AG10803 (cell line): ENCODE data around the gene RAD9B.
A peak's percentile ranks its signal among the peaks of the same experiment; 100 is the strongest.
"Not testable (repeated sequence)": the region's sequence is repeated elsewhere in the genome, so short reads cannot be mapped to it uniquely, and the experiment has no call there.

Experiments used
- DNase-seq: peaks from one replicate; pipeline ENCODE4 v3.0.0; 2010; ENCODE audit warnings: low read depth
- H3K4me3 ChIP-seq: 2 replicates; pipeline ENCODE4 v1.5.1; 2011; ENCODE audit warnings: mild to moderate bottlenecking, low read length, control low read depth
- TF ChIP-seq, protein P1 (sequence below): conservative IDR thresholded peaks from 2 replicates; pipeline ENCODE4 v1.5.1; 2011; ENCODE audit warnings: mild to moderate bottlenecking, low read length, control low read depth, inconsistent platforms

Gene RAD9B

DNA sequence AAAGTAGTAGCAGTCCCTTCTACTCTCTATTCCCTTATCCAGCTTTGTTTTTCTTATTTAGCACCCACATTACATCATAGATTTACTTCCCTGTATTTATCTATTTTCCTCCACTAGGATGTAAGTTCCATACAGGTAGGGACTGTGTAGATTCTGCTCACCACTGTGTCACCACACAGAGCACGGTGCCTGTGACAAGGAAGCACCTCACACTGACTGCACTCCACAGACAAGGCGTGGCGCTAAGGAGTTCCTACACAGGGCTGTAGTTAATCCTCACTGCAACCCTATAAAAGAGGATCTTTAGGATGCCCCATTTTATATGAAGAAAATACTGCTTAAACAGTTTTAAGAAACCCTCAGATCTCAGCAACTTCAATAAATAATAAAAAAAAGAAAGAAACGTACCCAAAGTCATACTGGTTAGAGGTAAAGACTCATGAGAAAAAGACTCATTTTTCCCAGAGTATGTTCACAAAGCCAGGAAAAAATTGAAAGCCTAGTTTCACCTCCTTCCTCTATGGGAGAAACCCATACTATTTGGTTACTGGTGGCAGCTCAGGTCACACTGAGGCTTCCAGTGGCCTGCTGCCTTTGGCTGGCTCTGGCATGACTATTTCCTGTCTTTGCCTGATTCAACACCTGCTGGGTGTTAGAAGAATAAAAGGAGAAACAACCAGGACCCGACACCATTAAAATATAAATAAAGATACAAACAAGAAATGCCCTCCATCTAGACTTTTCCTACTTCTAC is 36.9 kb downstream of the RAD9B start:
- DNase-seq = no peak

DNA sequence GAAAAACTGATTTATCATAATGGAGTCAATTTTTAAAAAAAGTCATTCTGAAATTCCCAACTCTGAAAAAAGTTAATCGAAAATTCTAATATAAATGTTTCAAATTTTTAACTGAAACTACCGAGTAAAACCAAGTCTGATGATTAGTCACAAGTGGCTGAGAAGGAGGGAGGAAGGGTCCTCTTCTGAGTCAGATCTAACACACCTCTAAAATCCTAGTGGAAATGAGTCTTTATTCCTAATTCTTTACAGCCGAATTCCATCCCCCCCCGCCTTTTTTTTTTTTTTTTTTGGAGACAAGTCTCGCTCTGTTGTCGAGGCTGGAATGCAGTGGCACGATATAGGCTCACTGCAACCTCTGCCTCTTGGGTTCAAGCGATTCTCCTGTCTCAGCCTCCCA is 37.9 kb downstream of the RAD9B start:
- no peak overlapping the region for H3K4me3 ChIP-seq
- DNase-seq = no peak
- TF ChIP-seq, protein P1, sequence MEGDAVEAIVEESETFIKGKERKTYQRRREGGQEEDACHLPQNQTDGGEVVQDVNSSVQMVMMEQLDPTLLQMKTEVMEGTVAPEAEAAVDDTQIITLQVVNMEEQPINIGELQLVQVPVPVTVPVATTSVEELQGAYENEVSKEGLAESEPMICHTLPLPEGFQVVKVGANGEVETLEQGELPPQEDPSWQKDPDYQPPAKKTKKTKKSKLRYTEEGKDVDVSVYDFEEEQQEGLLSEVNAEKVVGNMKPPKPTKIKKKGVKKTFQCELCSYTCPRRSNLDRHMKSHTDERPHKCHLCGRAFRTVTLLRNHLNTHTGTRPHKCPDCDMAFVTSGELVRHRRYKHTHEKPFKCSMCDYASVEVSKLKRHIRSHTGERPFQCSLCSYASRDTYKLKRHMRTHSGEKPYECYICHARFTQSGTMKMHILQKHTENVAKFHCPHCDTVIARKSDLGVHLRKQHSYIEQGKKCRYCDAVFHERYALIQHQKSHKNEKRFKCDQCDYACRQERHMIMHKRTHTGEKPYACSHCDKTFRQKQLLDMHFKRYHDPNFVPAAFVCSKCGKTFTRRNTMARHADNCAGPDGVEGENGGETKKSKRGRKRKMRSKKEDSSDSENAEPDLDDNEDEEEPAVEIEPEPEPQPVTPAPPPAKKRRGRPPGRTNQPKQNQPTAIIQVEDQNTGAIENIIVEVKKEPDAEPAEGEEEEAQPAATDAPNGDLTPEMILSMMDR = no peak

More for the DNA sequence above, 36.9 kb downstream of the RAD9B start:
- H3K4me3 ChIP-seq = no peak overlapping the region
- TF ChIP-seq, protein P1 = no peak

DNA sequence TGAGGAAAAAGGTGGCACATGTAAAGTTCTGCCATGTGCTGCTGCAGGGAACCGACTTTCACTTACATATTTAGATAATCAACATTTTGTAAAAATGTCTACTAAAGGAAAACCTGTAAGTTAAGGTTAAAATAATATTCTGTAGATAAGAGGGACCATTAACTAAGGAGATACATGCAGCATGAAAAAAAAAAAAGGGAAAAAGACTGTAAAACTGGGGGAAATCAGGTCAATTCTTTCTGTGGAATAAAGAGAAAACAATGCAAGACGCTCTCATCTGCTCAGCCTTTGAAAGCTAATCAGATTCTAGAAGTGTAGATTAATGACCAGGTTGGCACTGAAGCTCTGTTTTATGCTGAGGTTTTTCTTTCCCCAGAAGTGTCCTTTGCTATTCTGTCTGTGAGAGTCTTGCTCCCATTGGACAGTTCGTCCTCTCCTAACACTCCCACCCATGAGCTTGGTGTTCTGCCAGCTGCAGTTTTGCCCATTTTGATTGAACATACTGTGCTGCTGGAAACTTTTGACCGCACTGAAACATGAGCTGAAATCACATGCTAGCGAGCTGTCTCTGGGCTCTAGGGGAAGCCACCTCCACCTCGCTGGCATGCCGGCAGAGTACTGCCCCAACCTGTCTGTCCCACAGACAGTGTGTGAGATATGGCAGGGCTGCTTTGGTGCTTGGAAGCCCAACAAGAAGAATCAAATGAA is 41.3 kb downstream of the RAD9B start:
- H3K4me3 ChIP-seq = no peak overlapping the region
- TF ChIP-seq, protein P1 = no peak
- no peak for DNase-seq

DNA sequence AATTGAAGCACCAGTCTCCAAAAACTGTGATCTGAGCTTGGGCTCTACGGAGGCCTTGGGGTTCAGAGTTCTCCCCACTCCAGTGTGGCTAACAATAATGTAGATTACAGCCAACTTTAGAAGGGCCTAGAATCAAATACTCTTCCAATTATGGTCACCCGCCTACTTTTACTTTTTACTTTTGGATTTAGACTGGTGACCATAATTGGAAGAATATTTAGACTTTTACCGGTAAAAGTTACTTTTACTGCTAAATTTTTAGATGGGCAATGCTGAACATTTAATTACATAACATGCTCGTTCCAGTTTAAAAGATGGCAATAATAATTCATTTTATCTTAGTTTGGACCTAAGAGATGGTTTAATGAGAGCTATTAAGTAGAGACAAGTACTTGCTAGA is 41.8 kb downstream of the RAD9B start:
- no peak overlapping the region for H3K4me3 ChIP-seq
- TF ChIP-seq, protein P1 = no peak
- DNase-seq = no peak

DNA sequence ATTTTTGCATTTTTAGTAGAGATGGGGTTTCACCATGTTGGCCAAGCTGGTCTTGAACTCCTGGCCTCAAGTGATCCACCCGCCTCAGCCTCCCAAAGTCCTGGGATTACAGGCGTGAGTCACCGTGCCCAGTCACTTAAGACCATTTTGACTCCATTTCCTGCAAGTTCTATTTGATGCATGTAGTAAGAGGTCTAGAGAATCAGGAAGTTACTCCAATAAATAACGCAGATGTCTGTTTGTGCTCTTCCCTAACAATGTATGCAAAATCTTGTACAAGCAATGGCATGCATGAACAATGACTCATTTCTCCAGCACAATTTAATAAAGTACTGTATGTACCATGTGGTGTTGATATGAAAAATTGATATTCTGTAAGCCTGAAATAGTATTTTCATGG is 43.1 kb downstream of the RAD9B start:
- not testable (repeated sequence) for H3K4me3 ChIP-seq

DNA sequence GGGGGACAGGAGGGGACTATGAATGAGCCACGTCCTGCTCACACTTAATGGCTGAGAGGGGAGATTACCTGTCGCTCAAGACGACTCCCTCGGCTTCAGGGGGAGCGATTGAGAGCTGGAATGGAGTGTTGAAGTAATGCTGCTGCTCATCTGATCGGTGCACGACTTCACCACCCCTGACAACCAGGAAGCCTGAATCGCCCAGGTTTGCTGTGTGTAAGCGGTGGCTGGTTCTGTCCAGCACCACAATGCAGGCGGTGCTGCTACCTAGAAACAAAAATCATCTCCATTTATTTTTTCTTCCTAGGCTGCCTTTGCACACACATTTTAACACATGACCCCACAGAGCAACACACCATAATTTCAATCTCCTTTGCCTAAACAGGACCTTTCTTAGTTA is 43.7 kb downstream of the RAD9B start:
- TF ChIP-seq, protein P1 = no peak
- no peak for DNase-seq
- H3K4me3 ChIP-seq = no peak overlapping the region

More for the DNA sequence above, 43.1 kb downstream of the RAD9B start:
- DNase-seq = peak; percentile 82

DNA sequence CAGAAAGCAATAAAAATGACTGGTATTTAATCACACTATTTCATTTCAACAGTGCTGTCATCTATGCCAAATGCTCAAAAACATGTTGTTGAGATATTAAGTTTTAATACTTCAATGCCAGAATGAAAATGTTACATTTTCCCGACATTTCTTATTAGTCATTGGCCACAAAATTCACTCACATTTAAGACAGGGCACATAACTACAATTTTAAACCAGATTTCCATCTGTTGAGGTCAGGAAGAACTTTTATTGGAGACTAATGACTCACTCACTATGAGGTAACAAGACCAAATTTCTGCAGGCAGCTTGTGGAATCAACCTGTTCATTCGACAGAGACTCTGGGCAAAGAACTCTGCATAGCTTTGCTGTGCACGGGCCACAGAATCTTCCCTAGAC is 44.2 kb downstream of the RAD9B start:
- DNase-seq = peak; percentile 94
- no peak overlapping the region for H3K4me3 ChIP-seq
- TF ChIP-seq, protein P1 = no peak
